ENCODE results near the gene TPP2.

TPP2 gene

GRCh38 chr13:102596147-102597028, at the start of gene TPP2:
Gene TPP2, plus strand, starts transcription at chr13:102596986. Its CDS starts 53 bp downstream, at chr13:102597039.
- peak; percentile 95 to 97 for DNase-seq (ENCODE audit: extremely low read depth in 1 of 2, low read depth in 1 of 2)

GRCh38 chr13:102548811-102549210, 48.0 kb upstream of the TPP2 start:
- DNase-seq (ENCODE audit: extremely low read depth in 1 of 2, low read depth in 1 of 2) = no peak

- no peak for DNase-seq (ENCODE audit: extremely low read depth in 1 of 2, low read depth in 1 of 2)
Observed at GRCh38 chr13:102550507-102550906, 46.3 kb upstream of the TPP2 start.

GRCh38 chr13:102555914-102556553, 40.8 kb upstream of the TPP2 start:
- no peak for DNase-seq (ENCODE audit: extremely low read depth in 1 of 2, low read depth in 1 of 2)

GRCh38 chr13:102556806-102557205, 40.0 kb upstream of the TPP2 start:
- no peak for DNase-seq (ENCODE audit: extremely low read depth in 1 of 2, low read depth in 1 of 2)

GRCh38 chr13:102558029-102558428, 38.8 kb upstream of the TPP2 start:
- DNase-seq (ENCODE audit: extremely low read depth in 1 of 2, low read depth in 1 of 2) = no peak

- no peak for DNase-seq (ENCODE audit: extremely low read depth in 1 of 2, low read depth in 1 of 2)
Observed at GRCh38 chr13:102561933-102562332, 34.9 kb upstream of the TPP2 start.

- DNase-seq (ENCODE audit: extremely low read depth in 1 of 2, low read depth in 1 of 2) = no peak
Observed at GRCh38 chr13:102563267-102563666, 33.5 kb upstream of the TPP2 start.

GRCh38 chr13:102564564-102564963, 32.2 kb upstream of the TPP2 start:
- no peak for DNase-seq (ENCODE audit: extremely low read depth in 1 of 2, low read depth in 1 of 2)

- no peak for DNase-seq (ENCODE audit: extremely low read depth in 1 of 2, low read depth in 1 of 2)
Observed at GRCh38 chr13:102566513-102566912, 30.3 kb upstream of the TPP2 start.

- no peak for DNase-seq (ENCODE audit: extremely low read depth in 1 of 2, low read depth in 1 of 2)
Observed at GRCh38 chr13:102567857-102568256, 28.9 kb upstream of the TPP2 start.

GRCh38 chr13:102569488-102569887, 27.3 kb upstream of the TPP2 start:
- DNase-seq (ENCODE audit: extremely low read depth in 1 of 2, low read depth in 1 of 2) = no peak

GRCh38 chr13:102571075-102571474, 25.7 kb upstream of the TPP2 start:
- no peak for DNase-seq (ENCODE audit: extremely low read depth in 1 of 2, low read depth in 1 of 2)

GRCh38 chr13:102572323-102572722, 24.5 kb upstream of the TPP2 start:
- no peak for DNase-seq (ENCODE audit: extremely low read depth in 1 of 2, low read depth in 1 of 2)

- DNase-seq (ENCODE audit: extremely low read depth in 1 of 2, low read depth in 1 of 2) = no peak
Observed at GRCh38 chr13:102580552-102581169, 16.1 kb upstream of the TPP2 start.

- no peak for DNase-seq (ENCODE audit: extremely low read depth in 1 of 2, low read depth in 1 of 2)
Observed at GRCh38 chr13:102582256-102582655, 14.5 kb upstream of the TPP2 start.

GRCh38 chr13:102584434-102584833, 12.4 kb upstream of the TPP2 start:
- no peak for DNase-seq (ENCODE audit: extremely low read depth in 1 of 2, low read depth in 1 of 2)

- DNase-seq (ENCODE audit: extremely low read depth in 1 of 2, low read depth in 1 of 2) = no peak
Observed at GRCh38 chr13:102586615-102587014, 10.2 kb upstream of the TPP2 start.

GRCh38 chr13:102587916-102588315, 8.9 kb upstream of the TPP2 start:
- no peak for DNase-seq (ENCODE audit: extremely low read depth in 1 of 2, low read depth in 1 of 2)

GRCh38 chr13:102589301-102589822, 7.4 kb upstream of the TPP2 start:
- DNase-seq (ENCODE audit: extremely low read depth in 1 of 2, low read depth in 1 of 2) = no peak

- peak; percentile 46 to 54 for DNase-seq (ENCODE audit: extremely low read depth in 1 of 2, low read depth in 1 of 2)
Observed at GRCh38 chr13:102591988-102592781, 4.6 kb upstream of the TPP2 start.

Data from activated CD8-positive, alpha-beta memory T cell treated with anti-CD3 and anti-CD28 coated beads for 1 hour (primary cell).